Natural killer cell (primary cell): ENCODE measurements around the gene AS3MT. TPM values are rescaled to one million over a fixed set of nuclear protein-coding genes. Genes with fewer than 3 reads are reported as not detected.
"Not testable (repeated sequence)": the region's sequence is repeated elsewhere in the genome, so short reads cannot be mapped to it uniquely, and the experiment has no call there.

ENCODE experiments used
- ATAC-seq, 3 donors: fragments of 150-1000 bp in 2 of 3; fragments of 200-7000 bp in 1 of 3; cut with Tn5 transposase; 1 replicate in 1 of 3; 2 replicates in 2 of 3; pipeline ENCODE4 v1.10.0; 2021; ENCODE audit warnings: mild to moderate bottlenecking in 2 of 3, moderate library complexity in 2 of 3
- DNase-seq, 2 donors: peaks; one replicate each; pipeline versions ENCODE4 v3.0.0 to v3.0.0-alpha.2; 2013 to 2021; ENCODE audit warnings: mixed read lengths in 1 of 2
- H3K27ac ChIP-seq: one replicate; pipeline ENCODE4 v1.5.1; 2013; ENCODE audit warnings: mild to moderate bottlenecking, low read length
- H3K27me3 ChIP-seq: one replicate; pipeline ENCODE4 v1.6.1; 2013; ENCODE audit warnings: low read length; ENCODE audit not compliant: control insufficient read depth, insufficient read depth
- H3K36me3 ChIP-seq: one replicate; pipeline ENCODE4 v1.6.1; 2013; ENCODE audit warnings: low read length; ENCODE audit not compliant: control insufficient read depth, insufficient read depth
- H3K4me1 ChIP-seq: one replicate; pipeline ENCODE4 v1.6.1; 2013; ENCODE audit warnings: low read length; ENCODE audit not compliant: control insufficient read depth, insufficient read depth
- H3K4me3 ChIP-seq: one replicate; pipeline ENCODE4 v1.5.1; 2013; ENCODE audit warnings: low read length
- H3K9me3 ChIP-seq: one replicate; pipeline ENCODE4 v1.6.1; 2013; ENCODE audit warnings: low read length; ENCODE audit not compliant: control insufficient read depth, insufficient read depth
- H3K27ac Mint-ChIP-seq, 2 donors: one replicate each; pipeline ENCODE4 v1.8.0; 2022; ENCODE audit warnings: mild to moderate bottlenecking in 2 of 2, mixed read lengths in 2 of 2, moderate library complexity in 1 of 2
- H3K27me3 Mint-ChIP-seq, 2 donors: one replicate each; pipeline ENCODE4 v1.8.0; 2022; ENCODE audit warnings: low read depth in 2 of 2, mixed read lengths in 2 of 2
- H3K36me3 Mint-ChIP-seq: one replicate; pipeline ENCODE4 v1.8.0; 2022; ENCODE audit warnings: mixed read lengths
- H3K4me1 Mint-ChIP-seq, 2 donors: one replicate each; pipeline ENCODE4 v1.8.0; 2022; ENCODE audit warnings: mixed read lengths in 2 of 2
- H3K4me3 Mint-ChIP-seq: one replicate; pipeline ENCODE4 v1.8.0; 2022; ENCODE audit warnings: mild to moderate bottlenecking, moderate library complexity, mixed read lengths
- H3K9me3 Mint-ChIP-seq, 2 donors: one replicate each; pipeline ENCODE4 v1.8.0; 2022; ENCODE audit warnings: mixed read lengths in 2 of 2
- CTCF ChIP-seq: fragments of 200-600 bp; IDR thresholded peaks from one replicate; pipeline ENCODE4 v1.8.0; 2022; ENCODE audit warnings: antibody characterized with exemption
- WGBS: methylation state at CpG from one replicate; pipeline ENCODE4 v1.1.7; 2013; ENCODE audit warnings: missing lambda C conversion rate; ENCODE audit not compliant: insufficient coverage; 5-methylcytosine and 5-hydroxymethylcytosine counted together
- intact Hi-C: fragments of 100-400 bp; cut with micrococcal nuclease; formaldehyde crosslinking; loops from one replicate; pipeline ENCODE4 v1.14.2; 2022
- total RNA-seq, 4 donors: library from RNA; stranded (reverse); fragments of 120-200 nt in 1 of 4; gene quantifications; one replicate each; pipeline versions ENCODE4 v1.2.3 to v1.2.4, GENCODE V29; 2013 to 2022

AS3MT gene
- total RNA-seq, 3 donors from 2014 or later (not counting 1 experiment from before 2014, with no cell fraction given) = 0.48 to 0.75 TPM; not detected in 1

GRCh38 chr10:102845352-102845902 lies 23.8 kb upstream of the AS3MT start:
- no peaks in the 10 kb centered on the region for H3K36me3 Mint-ChIP-seq
- TF ChIP-seq CTCF = no peak
- no peaks in the 10 kb centered on the region for H3K4me1 Mint-ChIP-seq
- no peak overlapping the region for H3K4me3 Mint-ChIP-seq
- H3K4me1 ChIP-seq = no peaks in the 10 kb centered on the region
- 75% methylated on average over 9 of the region's 9 CpGs for WGBS
- H3K9me3 ChIP-seq = no peaks in the 10 kb centered on the region
- no peaks in the 10 kb centered on the region for H3K36me3 ChIP-seq
- no peak overlapping the region for H3K4me3 ChIP-seq
- no peak overlapping the region for H3K27ac ChIP-seq
- no peak for ATAC-seq
- H3K27me3 ChIP-seq = no peaks in the 10 kb centered on the region
- H3K27me3 Mint-ChIP-seq = peaks cover 11 to 13% of the 10 kb centered on the region in 2 donors
- no peaks in the 10 kb centered on the region for H3K9me3 Mint-ChIP-seq
- H3K27ac Mint-ChIP-seq = no peak overlapping the region
- intact Hi-C loops = no loop called here
- no peak for DNase-seq

- H3K27ac Mint-ChIP-seq = no peak overlapping the region
- Histone ChIP-seq H3K4me1 (peaks cover 5% of the 10 kb centered on the region), H3K36me3 (no peaks in the 10 kb centered on the region), H3K9me3 (no peaks in the 10 kb centered on the region), H3K4me3 (no peak overlapping the region), H3K27me3 (no peaks in the 10 kb centered on the region), H3K27ac (no peak overlapping the region)
- ATAC-seq (no peak), DNase-seq (no peak)
- peaks cover 8 to 9% of the 10 kb centered on the region in 2 donors for H3K4me1 Mint-ChIP-seq
- no peak overlapping the region for H3K4me3 Mint-ChIP-seq
- H3K9me3 Mint-ChIP-seq = no peaks in the 10 kb centered on the region
- no peaks in the 10 kb centered on the region for H3K36me3 Mint-ChIP-seq
- no peaks in the 10 kb centered on the region for H3K27me3 Mint-ChIP-seq
- 94% methylated on average over 9 of the region's 9 CpGs for WGBS
- intact Hi-C loops = no loop called here
- no peak for TF ChIP-seq CTCF
Measured at GRCh38 chr10:102850025-102850518, 19.2 kb upstream of the AS3MT start.

GRCh38 chr10:102853237-102853636 lies 16.0 kb upstream of the AS3MT start:
- H3K27me3 Mint-ChIP-seq, DNase-seq, H3K27me3 ChIP-seq, H3K36me3 Mint-ChIP-seq, H3K4me3 ChIP-seq, intact Hi-C loops, H3K27ac ChIP-seq, H3K36me3 ChIP-seq, H3K27ac Mint-ChIP-seq, H3K4me3 Mint-ChIP-seq, H3K4me1 ChIP-seq, H3K9me3 ChIP-seq, ATAC-seq, H3K9me3 Mint-ChIP-seq: not testable (repeated sequence)
- WGBS = 100% methylated on average over 6 of the region's 7 CpGs
- peaks cover 16 to 19% of the 10 kb centered on the region in 2 donors for H3K4me1 Mint-ChIP-seq

- H3K36me3 ChIP-seq, intact Hi-C loops, DNase-seq, H3K36me3 Mint-ChIP-seq, ATAC-seq, H3K27me3 Mint-ChIP-seq, H3K27ac Mint-ChIP-seq, H3K4me3 ChIP-seq, H3K9me3 Mint-ChIP-seq, H3K27me3 ChIP-seq, H3K27ac ChIP-seq, H3K4me1 ChIP-seq, H3K9me3 ChIP-seq: not testable (repeated sequence)
- Mint-ChIP-seq H3K4me1 (peaks cover 16 to 19% of the 10 kb centered on the region in 2 donors), H3K4me3 (peak overlapping the region; percentile 42)
- 93% methylated on average over 10 of the region's 11 CpGs for WGBS
Measured at GRCh38 chr10:102855731-102856436, 13.4 kb upstream of the AS3MT start.
